Superior temporal gyrus (tissue), 1 donor: ENCODE measurements around the gene ARHGAP33.
A peak's percentile ranks its signal among the peaks of the same experiment; 100 is the strongest.

ENCODE experiments used
- DNase-seq: peaks from one replicate; pipeline ENCODE4 v3.0.0-alpha.2; 2016; ENCODE audit errors: extremely low spot score

Gene ARHGAP33

GRCh38 chr19:35739275-35740107 lies 35.9 kb upstream of the ARHGAP33 start:
- no peak for DNase-seq

GRCh38 chr19:35740108-35740422 lies 35.3 kb upstream of the ARHGAP33 start:
- DNase-seq = no peak

- DNase-seq = peak; percentile 99
Measured at GRCh38 chr19:35740423-35741202, 34.8 kb upstream of the ARHGAP33 start.

- DNase-seq = no peak
Measured at GRCh38 chr19:35741203-35741515, 34.2 kb upstream of the ARHGAP33 start.

GRCh38 chr19:35742121-35742724 lies 33.1 kb upstream of the ARHGAP33 start, which contains the start of gene IGFLR1:
Gene IGFLR1 (minus strand): TSS chr19:35742452. CDS start chr19:35741180, 1,272 bp downstream.
- no peak for DNase-seq

GRCh38 chr19:35743640-35744429 lies 31.5 kb upstream of the ARHGAP33 start:
- DNase-seq = no peak

- DNase-seq = peak; percentile 98
Measured at GRCh38 chr19:35744430-35745327, 30.7 kb upstream of the ARHGAP33 start.

GRCh38 chr19:35745328-35746086 lies 29.9 kb upstream of the ARHGAP33 start, which contains the start of the genes PSENEN and U2AF1L4:
Gene PSENEN (plus strand): TSS chr19:35745651. CDS start chr19:35745931, 280 bp downstream.
Gene U2AF1L4 (minus strand): TSS chr19:35745418. CDS start chr19:35745391, 27 bp downstream.
- DNase-seq = peak; percentile 100

- no peak for DNase-seq
Measured at GRCh38 chr19:35746087-35746462, 29.3 kb upstream of the ARHGAP33 start.

GRCh38 chr19:35746531-35746930 lies 28.8 kb upstream of the ARHGAP33 start:
- DNase-seq = no peak

GRCh38 chr19:35748106-35749020 lies 27.0 kb upstream of the ARHGAP33 start, which contains the start of gene LIN37:
Gene LIN37 (plus strand): TSS chr19:35748576. CDS start chr19:35748725, 149 bp downstream.
- peak; percentile 100 for DNase-seq

GRCh38 chr19:35750167-35750566 lies 25.2 kb upstream of the ARHGAP33 start:
- no peak for DNase-seq

GRCh38 chr19:35751839-35752745 lies 23.3 kb upstream of the ARHGAP33 start:
- DNase-seq = no peak

- no peak for DNase-seq
Measured at GRCh38 chr19:35752746-35753350, 22.5 kb upstream of the ARHGAP33 start.

GRCh38 chr19:35753634-35754369 lies 21.6 kb upstream of the ARHGAP33 start:
- no peak for DNase-seq

- DNase-seq = no peak
Measured at GRCh38 chr19:35754370-35755130, 20.8 kb upstream of the ARHGAP33 start.
